HFFc6 (cell line): ENCODE results near the gene CD200. TPM values are rescaled to one million over a fixed set of nuclear protein-coding genes. Genes with fewer than 3 reads are reported as not detected.

Source experiments
- DNase-seq: peaks from one replicate; pipeline ENCODE4 v3.0.0-alpha.2; 2018
- H3K27ac Mint-ChIP-seq: 2 replicates; pipeline ENCODE4 v1.8.0; 2020; ENCODE audit warnings: mild to moderate bottlenecking, mixed read lengths
- H3K27me3 Mint-ChIP-seq: 2 replicates; pipeline ENCODE4 v1.8.0; 2021; ENCODE audit warnings: mild to moderate bottlenecking, moderate library complexity, mixed read lengths; ENCODE audit not compliant: insufficient read depth
- H3K36me3 Mint-ChIP-seq: 2 replicates; pipeline ENCODE4 v1.8.0; 2021; ENCODE audit warnings: low read depth, mixed read lengths
- H3K4me1 Mint-ChIP-seq: 2 replicates; pipeline ENCODE4 v1.8.0; 2020; ENCODE audit warnings: low read depth, mixed read lengths
- H3K4me3 Mint-ChIP-seq: 2 replicates; pipeline ENCODE4 v1.8.0; 2020; ENCODE audit warnings: mild to moderate bottlenecking, moderate library complexity, mixed read lengths
- H3K9me3 Mint-ChIP-seq: 2 replicates; pipeline ENCODE4 v1.8.0; 2020; ENCODE audit warnings: mild to moderate bottlenecking, mixed read lengths
- total RNA-seq, 6 experiments: library from RNA; stranded (reverse); fragmentation: NEBNext Ultra II Directional; extraction: Animal tissue kit (Norgen Biotek cat#: 25700); gene quantifications; 2 replicates in 1 of 6; 3 replicates in 5 of 6; pipeline ENCODE4 v1.2.3, GENCODE V29; 2021
- TF ChIP-seq, protein P1 (sequence below): fragments of 200-600 bp; sonication (generic); IDR thresholded peaks from 2 replicates; pipeline ENCODE4 v1.5.0; 2021; ENCODE audit warnings: antibody characterized with exemption, mild to moderate bottlenecking

CD200 gene
- total RNA-seq, 6 experiments from 2014 or later: not detected

DNA sequence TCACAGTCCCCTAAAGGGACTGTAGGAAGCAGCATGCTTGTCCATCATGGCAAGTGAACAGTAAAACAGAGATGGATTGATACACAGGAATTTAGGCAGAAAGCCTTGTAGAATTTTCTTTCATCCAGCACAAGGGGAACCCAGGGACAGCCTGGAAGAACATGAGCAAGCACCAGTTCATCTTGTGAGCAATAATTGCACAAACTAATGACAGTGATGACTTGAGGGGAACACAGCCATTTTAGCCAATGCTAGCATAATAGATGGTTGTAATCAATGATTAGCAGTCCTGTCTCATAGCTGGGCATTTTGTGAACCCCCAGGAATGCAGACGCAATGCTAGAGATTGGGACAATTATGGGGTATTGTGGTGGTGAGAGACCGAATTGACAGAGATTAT, 6.7 kb downstream of the CD200 start:
- Mint-ChIP-seq H3K27ac (no peak overlapping the region), H3K27me3 (peaks cover 22% of the 10 kb centered on the region), H3K4me1 (no peaks in the 10 kb centered on the region), H3K4me3 (no peak overlapping the region), H3K36me3 (no peaks in the 10 kb centered on the region), H3K9me3 (no peaks in the 10 kb centered on the region)
- no peak for DNase-seq
- TF ChIP-seq, protein P1, sequence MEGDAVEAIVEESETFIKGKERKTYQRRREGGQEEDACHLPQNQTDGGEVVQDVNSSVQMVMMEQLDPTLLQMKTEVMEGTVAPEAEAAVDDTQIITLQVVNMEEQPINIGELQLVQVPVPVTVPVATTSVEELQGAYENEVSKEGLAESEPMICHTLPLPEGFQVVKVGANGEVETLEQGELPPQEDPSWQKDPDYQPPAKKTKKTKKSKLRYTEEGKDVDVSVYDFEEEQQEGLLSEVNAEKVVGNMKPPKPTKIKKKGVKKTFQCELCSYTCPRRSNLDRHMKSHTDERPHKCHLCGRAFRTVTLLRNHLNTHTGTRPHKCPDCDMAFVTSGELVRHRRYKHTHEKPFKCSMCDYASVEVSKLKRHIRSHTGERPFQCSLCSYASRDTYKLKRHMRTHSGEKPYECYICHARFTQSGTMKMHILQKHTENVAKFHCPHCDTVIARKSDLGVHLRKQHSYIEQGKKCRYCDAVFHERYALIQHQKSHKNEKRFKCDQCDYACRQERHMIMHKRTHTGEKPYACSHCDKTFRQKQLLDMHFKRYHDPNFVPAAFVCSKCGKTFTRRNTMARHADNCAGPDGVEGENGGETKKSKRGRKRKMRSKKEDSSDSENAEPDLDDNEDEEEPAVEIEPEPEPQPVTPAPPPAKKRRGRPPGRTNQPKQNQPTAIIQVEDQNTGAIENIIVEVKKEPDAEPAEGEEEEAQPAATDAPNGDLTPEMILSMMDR: no peak

DNA sequence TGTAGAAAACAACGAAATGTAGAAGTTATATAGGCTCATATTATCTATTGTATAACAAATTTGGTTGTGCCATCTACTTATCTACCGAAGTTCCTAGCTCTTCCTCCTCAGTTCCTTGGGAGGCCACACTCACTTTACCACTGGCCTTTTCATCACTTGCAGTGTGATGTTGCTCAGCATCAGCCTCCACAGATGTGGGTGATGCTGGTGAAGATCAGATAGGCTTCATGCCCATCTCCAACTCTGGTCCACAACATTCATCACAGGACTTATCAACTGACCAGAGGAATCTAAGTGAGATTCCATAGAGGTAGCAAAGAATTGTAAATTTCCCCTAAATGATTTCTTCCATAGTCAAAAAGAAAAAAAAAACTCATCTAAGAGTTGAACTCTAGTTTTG, 8.4 kb downstream of the CD200 start:
- no peaks in the 10 kb centered on the region for H3K9me3 Mint-ChIP-seq
- peaks cover 20% of the 10 kb centered on the region for H3K27me3 Mint-ChIP-seq
- TF ChIP-seq, protein P1: no peak
- no peak overlapping the region for H3K27ac Mint-ChIP-seq
- no peaks in the 10 kb centered on the region for H3K4me1 Mint-ChIP-seq
- no peak overlapping the region for H3K4me3 Mint-ChIP-seq
- no peak for DNase-seq
- H3K36me3 Mint-ChIP-seq: no peaks in the 10 kb centered on the region

DNA sequence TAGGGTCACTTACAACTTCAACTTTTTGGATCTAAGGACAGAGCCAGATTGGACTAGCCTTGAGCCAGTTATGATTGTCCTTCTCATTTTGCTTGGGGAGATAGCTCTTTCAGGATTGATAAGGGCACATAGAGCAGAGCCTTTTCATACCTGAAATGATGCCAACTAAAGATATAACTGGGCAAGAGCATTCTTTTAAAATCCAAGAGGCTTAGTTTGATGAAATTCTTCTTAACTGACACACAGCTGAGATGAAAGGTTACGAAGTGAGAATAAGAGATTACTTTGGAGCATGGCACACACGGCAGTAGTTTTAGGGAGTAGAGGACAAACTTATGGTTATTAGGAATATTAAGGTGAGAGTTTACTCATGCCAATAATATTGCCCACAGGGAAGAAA, 12.7 kb downstream of the CD200 start:
- TF ChIP-seq, protein P1: no peak
- Mint-ChIP-seq H3K4me1 (no peaks in the 10 kb centered on the region), H3K27me3 (peaks cover 14% of the 10 kb centered on the region), H3K27ac (no peak overlapping the region), H3K9me3 (no peaks in the 10 kb centered on the region), H3K36me3 (no peaks in the 10 kb centered on the region), H3K4me3 (no peak overlapping the region)
- no peak for DNase-seq

DNA sequence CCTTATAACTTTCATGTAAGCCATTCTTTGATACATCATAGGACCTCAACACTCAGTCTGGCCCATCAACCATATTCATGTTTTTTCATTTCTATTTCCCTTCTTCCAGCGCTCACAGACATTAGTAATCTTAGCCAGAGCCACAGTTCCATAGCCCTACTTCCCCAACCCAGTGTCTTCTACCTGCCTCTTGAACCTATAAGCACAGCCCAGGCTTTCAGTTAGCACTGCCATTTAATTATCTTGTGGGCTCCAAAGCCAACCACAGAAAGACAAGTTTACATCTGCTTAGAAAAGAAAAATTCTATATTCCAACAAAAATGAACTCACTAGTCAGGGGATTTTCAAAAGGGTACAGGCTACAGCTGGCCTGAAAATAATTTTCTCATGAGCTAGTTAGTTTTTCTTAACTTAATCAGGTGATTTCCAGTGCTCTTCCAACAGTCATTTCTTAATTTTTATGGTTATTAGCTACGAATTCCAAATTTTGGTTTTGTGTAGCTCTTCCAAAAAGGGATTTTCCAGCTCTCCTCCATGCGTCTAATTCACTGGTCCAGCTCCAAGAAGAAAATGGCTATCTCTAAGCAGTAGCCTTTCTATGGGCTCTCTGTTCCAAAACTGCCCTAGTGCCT, 13.7 kb downstream of the CD200 start:
- Mint-ChIP-seq H3K4me3 (no peak overlapping the region), H3K27ac (no peak overlapping the region), H3K36me3 (no peaks in the 10 kb centered on the region), H3K4me1 (no peaks in the 10 kb centered on the region), H3K9me3 (no peaks in the 10 kb centered on the region), H3K27me3 (peaks cover 11% of the 10 kb centered on the region)
- TF ChIP-seq, protein P1: no peak
- no peak for DNase-seq

DNA sequence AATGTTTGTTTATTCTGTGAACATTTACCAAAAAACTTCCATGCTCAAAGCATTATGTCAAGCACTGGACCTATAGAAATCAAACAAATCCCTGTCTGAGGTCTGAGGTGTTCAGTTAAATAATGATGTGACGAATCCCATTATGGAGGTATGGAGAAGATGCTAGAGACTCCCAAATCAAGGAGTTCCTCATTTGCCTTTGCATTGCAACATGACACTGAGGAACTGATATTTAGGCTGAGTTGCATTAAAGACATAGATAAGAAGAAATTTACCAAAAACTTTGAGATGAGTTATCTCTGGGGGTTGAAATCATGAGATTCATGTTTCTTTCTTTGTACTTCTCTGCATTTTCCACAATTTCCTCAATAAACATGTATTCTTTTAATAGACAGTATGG, 16.0 kb downstream of the CD200 start:
- no peak overlapping the region for H3K27ac Mint-ChIP-seq
- H3K36me3 Mint-ChIP-seq: no peaks in the 10 kb centered on the region
- no peak overlapping the region for H3K4me3 Mint-ChIP-seq
- DNase-seq: no peak
- no peaks in the 10 kb centered on the region for H3K9me3 Mint-ChIP-seq
- TF ChIP-seq, protein P1: no peak
- no peaks in the 10 kb centered on the region for H3K4me1 Mint-ChIP-seq
- peaks cover 15% of the 10 kb centered on the region for H3K27me3 Mint-ChIP-seq

DNA sequence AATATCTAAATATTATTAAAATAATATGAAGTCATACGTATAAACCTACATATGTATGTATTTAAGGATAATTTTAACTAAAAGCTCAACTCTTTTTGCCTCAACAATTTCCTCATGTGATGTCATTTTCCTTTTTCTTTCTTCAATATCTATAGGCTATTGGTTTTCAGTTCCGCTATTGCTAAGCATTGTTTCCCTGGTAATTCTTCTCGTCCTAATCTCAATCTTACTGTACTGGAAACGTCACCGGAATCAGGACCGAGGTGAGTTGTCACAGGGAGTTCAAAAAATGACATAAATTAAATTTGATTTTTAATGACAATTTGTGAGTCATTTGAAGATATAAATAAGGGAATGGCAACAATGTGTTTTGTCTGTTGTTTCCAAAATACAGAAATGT, 16.6 kb downstream of the CD200 start:
- no peak for DNase-seq
- peaks cover 15% of the 10 kb centered on the region for H3K27me3 Mint-ChIP-seq
- no peaks in the 10 kb centered on the region for H3K4me1 Mint-ChIP-seq
- H3K27ac Mint-ChIP-seq: no peak overlapping the region
- no peak overlapping the region for H3K4me3 Mint-ChIP-seq
- no peaks in the 10 kb centered on the region for H3K9me3 Mint-ChIP-seq
- TF ChIP-seq, protein P1: no peak
- no peaks in the 10 kb centered on the region for H3K36me3 Mint-ChIP-seq
